EL (cell line): Measurements from ENCODE around the gene ERC1.

Experiments used
- DNase-seq: peaks from one replicate; pipeline ENCODE4 v3.0.0-alpha.2; 2016

Gene ERC1

GRCh38 chr12:1525858-1526257, 534.8 kb downstream of the ERC1 start:
- DNase-seq, result no peak

- DNase-seq, result peak; percentile 98
Measured at GRCh38 chr12:1527789-1528188, 536.8 kb downstream of the ERC1 start.

- no peak for DNase-seq
Measured at GRCh38 chr12:1528791-1529190, 537.8 kb downstream of the ERC1 start.

- peak; percentile 43 for DNase-seq
Measured at GRCh38 chr12:1529228-1529861, 538.3 kb downstream of the ERC1 start.

- peak; percentile 71 for DNase-seq
Measured at GRCh38 chr12:1529862-1530591, 539.0 kb downstream of the ERC1 start.

GRCh38 chr12:1530592-1531152, 539.6 kb downstream of the ERC1 start:
- DNase-seq, result no peak

- peak; percentile 23 for DNase-seq
Measured at GRCh38 chr12:1531153-1531653, 540.2 kb downstream of the ERC1 start.

GRCh38 chr12:1531654-1532374, 540.8 kb downstream of the ERC1 start:
- peak; percentile 41 for DNase-seq

- peak; percentile 33 for DNase-seq
Measured at GRCh38 chr12:1532375-1533165, 541.5 kb downstream of the ERC1 start.

- DNase-seq, result peak; percentile 62
Measured at GRCh38 chr12:1533205-1533601, 542.2 kb downstream of the ERC1 start.

- peak; percentile 72 for DNase-seq
Measured at GRCh38 chr12:1533602-1534304, 542.7 kb downstream of the ERC1 start.

GRCh38 chr12:1534748-1535147, 543.7 kb downstream of the ERC1 start:
- peak; percentile 14 for DNase-seq

GRCh38 chr12:1536817-1537216, 545.8 kb downstream of the ERC1 start:
- no peak for DNase-seq

GRCh38 chr12:1539135-1539534, 548.1 kb downstream of the ERC1 start:
- DNase-seq, result no peak

- DNase-seq, result no peak
Measured at GRCh38 chr12:1540690-1541089, 549.7 kb downstream of the ERC1 start.

GRCh38 chr12:1542599-1542998, 551.6 kb downstream of the ERC1 start:
- DNase-seq, result no peak

- DNase-seq, result peak; percentile 36
Measured at GRCh38 chr12:1544996-1545700, 554.1 kb downstream of the ERC1 start.
